Liver (tissue), 9 donors: Measurements from ENCODE around the gene PLD6. TPM values are rescaled to one million over a fixed set of nuclear protein-coding genes. Genes with fewer than 3 reads are reported as not detected.

Experiments used
- DNase-seq: peaks from one replicate; pipeline ENCODE4 v3.0.0-alpha.2; 2017; ENCODE audit warnings: low spot score
- H3K27ac ChIP-seq, 2 donors: one replicate each; pipeline ENCODE4 v1.7.0; 2013; ENCODE audit warnings: inconsistent platforms in 2 of 2, low read length in 2 of 2, control low read depth in 1 of 2, low read depth in 1 of 2, mild to moderate bottlenecking in 1 of 2
- H3K27me3 ChIP-seq, 4 donors: one replicate each; pipeline versions ENCODE4 v1.6.1 to v1.7.0; 2013; ENCODE audit warnings: low read length in 3 of 4, inconsistent platforms in 1 of 4, mild to moderate bottlenecking in 1 of 4, moderate library complexity in 1 of 4; ENCODE audit not compliant: control insufficient read depth in 4 of 4, insufficient read depth in 4 of 4
- H3K36me3 ChIP-seq, 4 donors: one replicate each; pipeline versions ENCODE4 v1.6.1 to v1.7.0; 2013; ENCODE audit warnings: low read length in 3 of 4, mild to moderate bottlenecking in 3 of 4, low read depth in 1 of 4, moderate library complexity in 1 of 4; ENCODE audit not compliant: control insufficient read depth in 4 of 4, insufficient read depth in 3 of 4
- H3K4me1 ChIP-seq, 4 donors: one replicate each; pipeline versions ENCODE4 v1.6.1 to v1.7.0; 2013; ENCODE audit warnings: low read length in 3 of 4, mild to moderate bottlenecking in 3 of 4, moderate library complexity in 1 of 4; ENCODE audit not compliant: control insufficient read depth in 4 of 4, insufficient read depth in 4 of 4
- H3K4me3 ChIP-seq, 3 donors: one replicate each; pipeline versions ENCODE4 v1.6.1 to v1.7.0; 2013; ENCODE audit warnings: low read length in 3 of 3, control low read depth in 1 of 3, low read depth in 1 of 3, mild to moderate bottlenecking in 1 of 3
- H3K9ac ChIP-seq, 2 donors: one replicate each; pipeline ENCODE4 v1.7.0; 2013; ENCODE audit warnings: low read length in 2 of 2, mild to moderate bottlenecking in 2 of 2, moderate library complexity in 2 of 2, control low read depth in 1 of 2, low read depth in 1 of 2
- H3K9me3 ChIP-seq, 4 donors: one replicate each; pipeline versions ENCODE4 v1.6.1 to v1.7.0; 2013; ENCODE audit warnings: low read length in 3 of 4; ENCODE audit not compliant: control insufficient read depth in 4 of 4
- ATF3 ChIP-seq: IDR thresholded peaks from 2 replicates; pipeline ENCODE4 v1.6.1; 2016; ENCODE audit warnings: antibody characterized with exemption
- CTCF ChIP-seq: fragments of 150-350 bp; IDR thresholded peaks from 2 replicates; pipeline ENCODE4 v1.5.1; 2017; ENCODE audit warnings: improper control_type of control experiment, low read depth, low read length; ENCODE audit not compliant: missing input control
- EGR1 ChIP-seq, 2 donors: IDR thresholded peaks; 2 replicates each; pipeline ENCODE4 v1.6.1; 2016 to 2018; ENCODE audit warnings: antibody characterized with exemption in 2 of 2, low read depth in 2 of 2
- FOXA1 ChIP-seq: IDR thresholded peaks from 2 replicates; pipeline ENCODE4 v1.6.1; 2016; ENCODE audit warnings: antibody characterized with exemption
- FOXA2 ChIP-seq: IDR thresholded peaks from 2 replicates; pipeline ENCODE4 v1.6.1; 2016; ENCODE audit warnings: antibody characterized with exemption
- GABPA ChIP-seq, 2 donors: IDR thresholded peaks in 1 of 2; conservative IDR thresholded peaks in 1 of 2; 2 replicates each; pipeline ENCODE4 v1.6.1; 2016; ENCODE audit warnings: antibody characterized with exemption in 2 of 2, mild to moderate bottlenecking in 1 of 2, moderate library complexity in 1 of 2
- HNF4A ChIP-seq, 2 donors: conservative IDR thresholded peaks; 2 replicates each; pipeline ENCODE4 v1.6.1; 2016; ENCODE audit warnings: antibody characterized with exemption in 2 of 2, mild to moderate bottlenecking in 2 of 2
- HNF4G ChIP-seq: IDR thresholded peaks from 2 replicates; pipeline ENCODE4 v1.6.1; 2016; ENCODE audit warnings: antibody characterized with exemption
- NR2F2 ChIP-seq: IDR thresholded peaks from 2 replicates; pipeline ENCODE4 v1.6.1; 2016; ENCODE audit warnings: antibody characterized with exemption
- REST ChIP-seq: IDR thresholded peaks from 2 replicates; pipeline ENCODE4 v1.6.1; 2016; ENCODE audit warnings: antibody characterized with exemption, mild to moderate bottlenecking
- RXRA ChIP-seq, 2 donors: IDR thresholded peaks; 2 replicates each; pipeline ENCODE4 v1.6.1; 2017 to 2018; ENCODE audit warnings: antibody characterized with exemption in 2 of 2, mild to moderate bottlenecking in 1 of 2
- SP1 ChIP-seq: IDR thresholded peaks from 2 replicates; pipeline ENCODE4 v1.6.1; 2018; ENCODE audit warnings: antibody characterized with exemption, mild to moderate bottlenecking
- TAF1 ChIP-seq: conservative IDR thresholded peaks from 2 replicates; pipeline ENCODE4 v1.6.1; 2016; ENCODE audit warnings: antibody characterized with exemption, mild to moderate bottlenecking
- WGBS: extraction: QIAGEN DNeasy Blood & Tissue Kit; methylation state at CpG from one replicate; pipeline ENCODE4 v1.1.7; 2013; 5-methylcytosine and 5-hydroxymethylcytosine counted together
- polyA plus RNA-seq, 2 donors: library from polyadenylated mRNA; stranded (reverse) in 1 of 2; unstranded in 1 of 2; fragments of 200-250 nt in 1 of 2; fragments of >200 nt in 1 of 2; fragmentation: Nextera tagmentation in 1 of 2; extraction: Ambion mirVana in 1 of 2; gene quantifications; one replicate each; pipeline versions ENCODE4 v1.2.1 to v1.2.3, GENCODE V29; 2013 to 2015
- total RNA-seq, 2 donors: library from RNA; depleted of rRNA; stranded (reverse); fragments of >200 nt; gene quantifications; one replicate each; pipeline ENCODE4 v1.2.3, GENCODE V29; 2014
- TF ChIP-seq, protein P1 (sequence below): IDR thresholded peaks from 2 replicates; pipeline ENCODE4 v1.6.1; 2016; ENCODE audit warnings: antibody characterized with exemption
- TF ChIP-seq, protein P2 (sequence below): IDR thresholded peaks from 2 replicates; pipeline ENCODE4 v1.6.1; 2016; ENCODE audit warnings: antibody characterized with exemption
- donor health status: healthy.
- donor health status: healthy.
- donor health status: healthy.
- donor health status: healthy.
- donor health status: healthy.

Gene PLD6
- total and polyA plus RNA-seq, 4 donors = 1.2 to 2.3 (median 1.5) TPM

DNA sequence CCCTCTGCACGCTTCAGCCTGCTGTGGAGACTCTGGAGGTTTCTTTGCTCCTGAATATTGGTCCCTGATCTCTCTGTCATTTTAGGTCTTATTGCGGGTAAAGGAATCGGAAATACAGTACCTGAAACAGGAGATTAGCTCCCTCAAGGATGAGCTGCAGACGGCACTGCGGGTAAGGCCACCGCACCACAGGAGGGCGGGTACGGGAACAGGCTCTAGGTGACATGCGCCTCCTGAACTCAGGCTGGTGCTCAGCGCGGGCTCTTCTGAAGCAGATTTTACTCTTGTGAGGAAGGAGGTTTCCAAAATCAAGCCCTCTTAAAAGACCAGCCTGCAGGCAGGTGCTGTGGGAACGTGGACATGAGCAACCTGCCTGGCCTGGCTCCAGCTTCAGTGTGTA lies 29.8 kb downstream of the PLD6 start:
- Histone ChIP-seq H3K27ac (no peak overlapping the region), H3K9me3 (no peaks in the 10 kb centered on the region), H3K9ac (no peak overlapping the region), H3K27me3 (no peaks in the 10 kb centered on the region), H3K4me1 (no peaks in the 10 kb centered on the region), H3K36me3 (peaks cover 24 to 94% (median 61%) of the 10 kb centered on the region in 4 donors), H3K4me3 (no peak overlapping the region)
- WGBS = 97% methylated on average over 12 of the region's 12 CpGs
- DNase-seq = no peak
- TF ChIP-seq HNF4A (conservative IDR thresholded peaks at IDR 0.05) (no peak), EGR1 (IDR thresholded peaks at IDR 0.05; ENCODE audit: low read depth in 2 of 2) (no peak), NR2F2 (no peak), HNF4G (no peak), TAF1 (no peak), FOXA2 (no peak), RXRA (IDR thresholded peaks at IDR 0.05) (no peak), CTCF (no peak), FOXA1 (no peak), SP1 (no peak), GABPA (IDR thresholded peaks at IDR 0.05 in 1 of 2, conservative IDR thresholded peaks at IDR 0.05 in 1 of 2) (no peak), REST (no peak)
- TF ChIP-seq, protein P1, sequence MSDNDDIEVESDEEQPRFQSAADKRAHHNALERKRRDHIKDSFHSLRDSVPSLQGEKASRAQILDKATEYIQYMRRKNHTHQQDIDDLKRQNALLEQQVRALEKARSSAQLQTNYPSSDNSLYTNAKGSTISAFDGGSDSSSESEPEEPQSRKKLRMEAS = no peak
- TF ChIP-seq, protein P2, sequence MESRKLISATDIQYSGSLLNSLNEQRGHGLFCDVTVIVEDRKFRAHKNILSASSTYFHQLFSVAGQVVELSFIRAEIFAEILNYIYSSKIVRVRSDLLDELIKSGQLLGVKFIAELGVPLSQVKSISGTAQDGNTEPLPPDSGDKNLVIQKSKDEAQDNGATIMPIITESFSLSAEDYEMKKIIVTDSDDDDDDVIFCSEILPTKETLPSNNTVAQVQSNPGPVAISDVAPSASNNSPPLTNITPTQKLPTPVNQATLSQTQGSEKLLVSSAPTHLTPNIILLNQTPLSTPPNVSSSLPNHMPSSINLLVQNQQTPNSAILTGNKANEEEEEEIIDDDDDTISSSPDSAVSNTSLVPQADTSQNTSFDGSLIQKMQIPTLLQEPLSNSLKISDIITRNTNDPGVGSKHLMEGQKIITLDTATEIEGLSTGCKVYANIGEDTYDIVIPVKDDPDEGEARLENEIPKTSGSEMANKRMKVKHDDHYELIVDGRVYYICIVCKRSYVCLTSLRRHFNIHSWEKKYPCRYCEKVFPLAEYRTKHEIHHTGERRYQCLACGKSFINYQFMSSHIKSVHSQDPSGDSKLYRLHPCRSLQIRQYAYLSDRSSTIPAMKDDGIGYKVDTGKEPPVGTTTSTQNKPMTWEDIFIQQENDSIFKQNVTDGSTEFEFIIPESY = no peak

DNA sequence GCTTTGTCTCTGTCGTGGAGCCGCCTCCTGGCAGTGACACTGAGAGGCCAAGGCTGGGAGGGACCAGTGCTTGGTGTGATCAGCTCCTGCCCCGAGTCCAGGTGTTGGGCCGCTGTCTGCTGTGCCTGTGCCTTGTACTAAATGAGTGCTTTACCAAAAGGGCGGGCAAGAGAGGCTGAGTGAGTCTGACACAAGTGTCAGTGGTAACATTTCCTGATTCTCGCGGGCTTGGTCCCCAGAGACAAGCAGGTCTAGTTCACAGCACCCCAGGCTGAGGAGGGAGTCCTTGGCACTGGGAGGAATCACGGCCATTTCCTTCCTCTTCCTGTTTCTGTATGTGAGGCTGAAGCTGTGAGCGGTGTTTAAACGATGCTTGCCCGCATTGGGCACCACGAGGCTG lies 30.2 kb downstream of the PLD6 start:
- Histone ChIP-seq H3K9me3 (no peaks in the 10 kb centered on the region), H3K4me3 (no peak overlapping the region), H3K27ac (no peak overlapping the region), H3K36me3 (peaks cover 24 to 93% (median 59%) of the 10 kb centered on the region in 4 donors), H3K4me1 (no peaks in the 10 kb centered on the region), H3K9ac (no peak overlapping the region), H3K27me3 (no peaks in the 10 kb centered on the region)
- no peak for DNase-seq
- no peak for TF ChIP-seq CTCF
- no peak for TF ChIP-seq FOXA2
- no peak for TF ChIP-seq RXRA (IDR thresholded peaks at IDR 0.05)
- TF ChIP-seq REST = no peak
- TF ChIP-seq FOXA1 = no peak
- no peak for TF ChIP-seq NR2F2
- no peak for TF ChIP-seq GABPA (IDR thresholded peaks at IDR 0.05 in 1 of 2, conservative IDR thresholded peaks at IDR 0.05 in 1 of 2)
- no peak for TF ChIP-seq ATF3
- TF ChIP-seq HNF4A (conservative IDR thresholded peaks at IDR 0.05) = no peak
- WGBS = 82% methylated on average over 12 of the region's 12 CpGs
